ENCODE measurements around the gene SLC9A6. TPM values are rescaled to one million over a fixed set of nuclear protein-coding genes. Genes with fewer than 3 reads are reported as not detected.

Gene SLC9A6
- total and polyA plus RNA-seq, 2 experiments from 2014 or later: 7.2 to 17.1 TPM

DNA sequence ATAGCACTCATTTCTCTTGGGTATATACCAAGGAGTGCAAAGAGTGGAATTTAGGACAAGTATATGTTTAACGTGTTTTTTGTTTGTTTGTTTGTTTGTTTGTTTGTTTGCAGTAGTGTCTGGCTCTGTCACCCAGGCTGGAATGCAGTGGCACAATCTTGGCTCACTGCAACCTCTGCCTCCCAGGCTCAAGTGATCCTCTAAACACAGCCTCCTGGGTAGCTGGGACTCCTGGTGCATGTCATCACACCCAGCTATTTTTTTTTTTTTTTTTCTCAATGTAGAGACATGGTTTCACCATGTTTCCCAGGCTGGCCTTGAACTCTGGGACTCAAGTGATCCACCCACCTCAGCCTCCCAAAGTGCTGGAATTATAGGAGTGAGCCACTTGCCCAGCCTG lies 50.4 kb downstream of the SLC9A6 start (continued):
- no peak for TF ChIP-seq ETS1 (IDR thresholded peaks at IDR 0.05)
- no peak for TF ChIP-seq ZNF331 (CRISPR knock-in tag; IDR thresholded peaks at IDR 0.05; ENCODE audit: low read depth)
- TF ChIP-seq, protein P1, sequence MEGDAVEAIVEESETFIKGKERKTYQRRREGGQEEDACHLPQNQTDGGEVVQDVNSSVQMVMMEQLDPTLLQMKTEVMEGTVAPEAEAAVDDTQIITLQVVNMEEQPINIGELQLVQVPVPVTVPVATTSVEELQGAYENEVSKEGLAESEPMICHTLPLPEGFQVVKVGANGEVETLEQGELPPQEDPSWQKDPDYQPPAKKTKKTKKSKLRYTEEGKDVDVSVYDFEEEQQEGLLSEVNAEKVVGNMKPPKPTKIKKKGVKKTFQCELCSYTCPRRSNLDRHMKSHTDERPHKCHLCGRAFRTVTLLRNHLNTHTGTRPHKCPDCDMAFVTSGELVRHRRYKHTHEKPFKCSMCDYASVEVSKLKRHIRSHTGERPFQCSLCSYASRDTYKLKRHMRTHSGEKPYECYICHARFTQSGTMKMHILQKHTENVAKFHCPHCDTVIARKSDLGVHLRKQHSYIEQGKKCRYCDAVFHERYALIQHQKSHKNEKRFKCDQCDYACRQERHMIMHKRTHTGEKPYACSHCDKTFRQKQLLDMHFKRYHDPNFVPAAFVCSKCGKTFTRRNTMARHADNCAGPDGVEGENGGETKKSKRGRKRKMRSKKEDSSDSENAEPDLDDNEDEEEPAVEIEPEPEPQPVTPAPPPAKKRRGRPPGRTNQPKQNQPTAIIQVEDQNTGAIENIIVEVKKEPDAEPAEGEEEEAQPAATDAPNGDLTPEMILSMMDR (conservative IDR thresholded peaks at IDR 0.05; ENCODE audit: low read depth in 2 of 2): no peak
- no peak for TF ChIP-seq NANOG (IDR thresholded peaks at IDR 0.05; ENCODE audit: borderline replicate concordance)
- no peak for TF ChIP-seq CREB1 (CRISPR knock-in tag; IDR thresholded peaks at IDR 0.05; ENCODE audit: low read depth)
- no peak for TF ChIP-seq ZNF114 (CRISPR knock-in tag; IDR thresholded peaks at IDR 0.05)
- no peak for TF ChIP-seq EZH2 (IDR thresholded peaks at IDR 0.05; ENCODE audit: low read depth, unreplicated experiment)
- TF ChIP-seq JUNB (IDR thresholded peaks at IDR 0.05; ENCODE audit: unreplicated experiment): no peak
- TF ChIP-seq, protein P2, sequence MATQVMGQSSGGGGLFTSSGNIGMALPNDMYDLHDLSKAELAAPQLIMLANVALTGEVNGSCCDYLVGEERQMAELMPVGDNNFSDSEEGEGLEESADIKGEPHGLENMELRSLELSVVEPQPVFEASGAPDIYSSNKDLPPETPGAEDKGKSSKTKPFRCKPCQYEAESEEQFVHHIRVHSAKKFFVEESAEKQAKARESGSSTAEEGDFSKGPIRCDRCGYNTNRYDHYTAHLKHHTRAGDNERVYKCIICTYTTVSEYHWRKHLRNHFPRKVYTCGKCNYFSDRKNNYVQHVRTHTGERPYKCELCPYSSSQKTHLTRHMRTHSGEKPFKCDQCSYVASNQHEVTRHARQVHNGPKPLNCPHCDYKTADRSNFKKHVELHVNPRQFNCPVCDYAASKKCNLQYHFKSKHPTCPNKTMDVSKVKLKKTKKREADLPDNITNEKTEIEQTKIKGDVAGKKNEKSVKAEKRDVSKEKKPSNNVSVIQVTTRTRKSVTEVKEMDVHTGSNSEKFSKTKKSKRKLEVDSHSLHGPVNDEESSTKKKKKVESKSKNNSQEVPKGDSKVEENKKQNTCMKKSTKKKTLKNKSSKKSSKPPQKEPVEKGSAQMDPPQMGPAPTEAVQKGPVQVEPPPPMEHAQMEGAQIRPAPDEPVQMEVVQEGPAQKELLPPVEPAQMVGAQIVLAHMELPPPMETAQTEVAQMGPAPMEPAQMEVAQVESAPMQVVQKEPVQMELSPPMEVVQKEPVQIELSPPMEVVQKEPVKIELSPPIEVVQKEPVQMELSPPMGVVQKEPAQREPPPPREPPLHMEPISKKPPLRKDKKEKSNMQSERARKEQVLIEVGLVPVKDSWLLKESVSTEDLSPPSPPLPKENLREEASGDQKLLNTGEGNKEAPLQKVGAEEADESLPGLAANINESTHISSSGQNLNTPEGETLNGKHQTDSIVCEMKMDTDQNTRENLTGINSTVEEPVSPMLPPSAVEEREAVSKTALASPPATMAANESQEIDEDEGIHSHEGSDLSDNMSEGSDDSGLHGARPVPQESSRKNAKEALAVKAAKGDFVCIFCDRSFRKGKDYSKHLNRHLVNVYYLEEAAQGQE (IDR thresholded peaks at IDR 0.05; ENCODE audit: unreplicated experiment): no peak
- TF ChIP-seq EZH2phosphoT487 (IDR thresholded peaks at IDR 0.05; ENCODE audit: unreplicated experiment): no peak

DNA sequence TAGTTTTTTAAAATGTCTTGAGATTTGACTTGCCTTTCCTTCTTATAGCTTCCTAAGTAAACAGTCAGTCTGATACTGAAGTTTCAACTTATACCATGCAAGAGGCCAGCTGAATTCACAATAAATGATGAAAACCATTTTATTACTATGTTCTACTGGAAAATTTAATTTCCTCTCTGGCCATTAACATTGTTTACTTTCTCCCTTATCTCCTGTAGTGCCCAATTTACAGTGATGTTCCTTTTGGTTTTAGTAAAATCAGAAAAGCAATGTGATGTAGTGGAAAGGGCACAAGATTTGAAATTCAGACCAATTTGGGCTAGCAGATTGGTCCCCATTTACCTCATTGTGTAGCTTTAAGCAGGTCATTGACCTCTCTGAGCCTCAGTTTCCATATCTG lies 54.2 kb downstream of the SLC9A6 start:
- Histone ChIP-seq H3K4me3 (no peak overlapping the region), H3F3A (replicated peaks; ENCODE audit: low read depth) (no peaks in the 10 kb centered on the region), H3K27me3 (ENCODE audit: insufficient read depth) (no peaks in the 10 kb centered on the region), H2AFZ (no peak overlapping the region), H3K4me1 (ENCODE audit: insufficient read depth) (no peaks in the 10 kb centered on the region), H3K4me2 (no peak overlapping the region), H3K36me3 (ENCODE audit: insufficient read depth) (no peaks in the 10 kb centered on the region), H3K27ac (ENCODE audit: low read depth) (no peak overlapping the region), H3K9me2 (ENCODE audit: insufficient read depth) (no peaks in the 10 kb centered on the region), H4K20me1 (replicated peaks; ENCODE audit: insufficient read depth) (no peaks in the 10 kb centered on the region), H3K79me2 (replicated peaks; ENCODE audit: insufficient read depth) (no peaks in the 10 kb centered on the region)
- no peaks in the 10 kb centered on the region for H3K4me1 Mint-ChIP-seq
- no peak for ATAC-seq
- H3K4me3 Mint-ChIP-seq: no peak overlapping the region
- H3K36me3 Mint-ChIP-seq (ENCODE audit: low read depth): peaks cover 3% of the 10 kb centered on the region; the same call in 2 of the 3 replicates
- H3K27me3 Mint-ChIP-seq (ENCODE audit: insufficient read depth, low read depth, poor library complexity): peaks cover 2% of the 10 kb centered on the region
- DNase-seq (ENCODE audit: low spot score): no peak
- H3K9me3 Mint-ChIP-seq: no peaks in the 10 kb centered on the region
- H3K27ac Mint-ChIP-seq: no peak overlapping the region
- TF ChIP-seq JUNB (IDR thresholded peaks at IDR 0.05; ENCODE audit: unreplicated experiment) (no peak), EZH2 (IDR thresholded peaks at IDR 0.05; ENCODE audit: low read depth, unreplicated experiment) (no peak), ZNF331 (CRISPR knock-in tag; IDR thresholded peaks at IDR 0.05; ENCODE audit: low read depth) (no peak), POLR2AphosphoS5 (IDR thresholded peaks at IDR 0.05; ENCODE audit: low read depth) (no peak), EZH2phosphoT487 (IDR thresholded peaks at IDR 0.05; ENCODE audit: unreplicated experiment) (no peak)
- TF ChIP-seq, protein P2 (IDR thresholded peaks at IDR 0.05; ENCODE audit: unreplicated experiment): no peak
